ENCODE results near the gene MROH2B.

DNA sequence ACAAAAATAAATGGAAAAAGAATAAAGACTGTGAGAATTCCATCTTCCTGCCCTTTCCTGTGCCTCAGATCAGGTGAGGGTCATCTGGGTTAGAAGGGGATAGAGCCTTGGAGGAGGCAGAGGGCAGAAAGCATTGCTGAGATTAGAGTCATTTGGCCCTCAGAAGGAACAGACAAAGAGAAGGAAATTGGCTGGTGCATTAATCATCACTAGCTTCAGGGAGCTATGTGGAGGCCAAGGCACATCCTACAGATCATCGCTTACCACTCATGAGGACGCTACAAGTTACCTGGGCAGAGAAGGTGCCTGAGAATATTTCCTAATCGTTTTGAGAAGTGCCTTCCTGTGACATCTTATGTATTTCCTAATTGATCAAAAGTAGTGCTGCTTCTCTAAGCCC is 87.4 kb downstream of the MROH2B start:
- no peak for TF ChIP-seq POLR2AphosphoS5 (IDR thresholded peaks at IDR 0.05)
- TF ChIP-seq, protein P1, sequence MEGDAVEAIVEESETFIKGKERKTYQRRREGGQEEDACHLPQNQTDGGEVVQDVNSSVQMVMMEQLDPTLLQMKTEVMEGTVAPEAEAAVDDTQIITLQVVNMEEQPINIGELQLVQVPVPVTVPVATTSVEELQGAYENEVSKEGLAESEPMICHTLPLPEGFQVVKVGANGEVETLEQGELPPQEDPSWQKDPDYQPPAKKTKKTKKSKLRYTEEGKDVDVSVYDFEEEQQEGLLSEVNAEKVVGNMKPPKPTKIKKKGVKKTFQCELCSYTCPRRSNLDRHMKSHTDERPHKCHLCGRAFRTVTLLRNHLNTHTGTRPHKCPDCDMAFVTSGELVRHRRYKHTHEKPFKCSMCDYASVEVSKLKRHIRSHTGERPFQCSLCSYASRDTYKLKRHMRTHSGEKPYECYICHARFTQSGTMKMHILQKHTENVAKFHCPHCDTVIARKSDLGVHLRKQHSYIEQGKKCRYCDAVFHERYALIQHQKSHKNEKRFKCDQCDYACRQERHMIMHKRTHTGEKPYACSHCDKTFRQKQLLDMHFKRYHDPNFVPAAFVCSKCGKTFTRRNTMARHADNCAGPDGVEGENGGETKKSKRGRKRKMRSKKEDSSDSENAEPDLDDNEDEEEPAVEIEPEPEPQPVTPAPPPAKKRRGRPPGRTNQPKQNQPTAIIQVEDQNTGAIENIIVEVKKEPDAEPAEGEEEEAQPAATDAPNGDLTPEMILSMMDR (IDR thresholded peaks at IDR 0.05 in 8 of 11, conservative IDR thresholded peaks at IDR 0.05 in 3 of 11), result no peak

Measured in spleen (tissue), 7 donors.